Keratinocyte (primary cell): ENCODE data around the gene DOP1A. TPM values are rescaled to one million over a fixed set of nuclear protein-coding genes. Genes with fewer than 3 reads are reported as not detected.

Source experiments
- DNase-seq: peaks from one replicate; pipeline ENCODE4 v3.0.0-alpha.2; 2011; ENCODE audit warnings: low read depth, missing footprints, low spot score
- FAIRE-seq: peaks from 2 replicates; lab custom pipeline; 2011; peaks lifted over from hg19 to GRCh38; lab: Jason Lieb, UNC
- H2AFZ ChIP-seq: 2 replicates; pipeline ENCODE4 v1.6.0; 2012; ENCODE audit warnings: low read length, control low read depth, inconsistent platforms; ENCODE audit not compliant: control insufficient read depth
- H3K27ac ChIP-seq: 2 replicates; pipeline ENCODE4 v1.5.1; 2011; ENCODE audit warnings: low read length; ENCODE audit not compliant: control insufficient read depth, insufficient read depth
- H3K27me3 ChIP-seq: 3 replicates; pipeline ENCODE4 v1.6.0; 2011; ENCODE audit warnings: low read length; ENCODE audit not compliant: control insufficient read depth, insufficient read depth; ENCODE audit errors: extremely low read depth
- H3K36me3 ChIP-seq, 2 experiments: 2 replicates in 1 of 2; 3 replicates in 1 of 2; pipeline ENCODE4 v1.5.1; 2011; ENCODE audit warnings: low read length in 2 of 2, mild to moderate bottlenecking in 1 of 2; ENCODE audit not compliant: control insufficient read depth in 2 of 2, insufficient read depth in 2 of 2; ENCODE audit errors: extremely low read depth in 1 of 2
- H3K4me1 ChIP-seq: 3 replicates; pipeline ENCODE4 v1.5.1; 2011; ENCODE audit warnings: low read length; ENCODE audit not compliant: control insufficient read depth, insufficient read depth; ENCODE audit errors: extremely low read depth
- H3K4me2 ChIP-seq: 3 replicates; pipeline ENCODE4 v1.6.0; 2011; ENCODE audit warnings: low read depth, low read length; ENCODE audit not compliant: control insufficient read depth, insufficient read depth; ENCODE audit errors: extremely low read depth
- H3K4me3 ChIP-seq, 3 experiments: fragments of 200-600 bp in 1 of 3; sonication (generic) in 1 of 3; 2 replicates in 2 of 3; 3 replicates in 1 of 3; pipeline ENCODE4 v1.5.1; 2011 to 2016; ENCODE audit warnings: low read length in 3 of 3, mild to moderate bottlenecking in 3 of 3, control low read depth in 2 of 3, inconsistent platforms in 1 of 3, low read depth in 1 of 3, mixed read lengths in 1 of 3, mixed run types in 1 of 3, moderate library complexity in 1 of 3; ENCODE audit not compliant: control insufficient read depth in 2 of 3, insufficient read depth in 2 of 3; ENCODE audit errors: extremely low read depth in 1 of 3
- H3K79me2 ChIP-seq: 2 replicates; pipeline ENCODE4 v1.6.0; 2012; ENCODE audit warnings: low read length; ENCODE audit not compliant: control insufficient read depth, insufficient read depth
- H3K9ac ChIP-seq: 3 replicates; pipeline ENCODE4 v1.6.0; 2011; ENCODE audit warnings: low read length; ENCODE audit not compliant: control insufficient read depth, insufficient read depth; ENCODE audit errors: extremely low read depth
- H3K9me1 ChIP-seq: 3 replicates; pipeline ENCODE4 v1.6.0; 2011; ENCODE audit warnings: low read length; ENCODE audit not compliant: control insufficient read depth, insufficient read depth; ENCODE audit errors: extremely low read depth
- H3K9me3 ChIP-seq: 2 replicates; pipeline ENCODE4 v1.5.1; 2012; ENCODE audit warnings: low read depth, low read length; ENCODE audit not compliant: control insufficient read depth
- H4K20me1 ChIP-seq: 3 replicates; pipeline ENCODE4 v1.6.0; 2011; ENCODE audit warnings: low read length; ENCODE audit not compliant: control insufficient read depth, insufficient read depth; ENCODE audit errors: extremely low read depth
- CTCF ChIP-seq, 3 experiments: IDR thresholded peaks in 1 of 3; conservative IDR thresholded peaks in 1 of 3; optimal IDR thresholded peaks in 1 of 3; 2 replicates in 2 of 3; 3 replicates in 1 of 3; pipeline versions ENCODE3 to v1.5.1; 2011; ENCODE audit warnings: low read length in 3 of 3, mild to moderate bottlenecking in 3 of 3, moderate library complexity in 2 of 3, control low read depth in 1 of 3, inconsistent platforms in 1 of 3; ENCODE audit not compliant: insufficient read depth in 2 of 3; ENCODE audit errors: extremely low read depth in 1 of 3
- EZH2 ChIP-seq: IDR thresholded peaks from one replicate; pipeline ENCODE4 v1.6.1; 2012; ENCODE audit warnings: inconsistent platforms, mild to moderate bottlenecking, low read length, moderate library complexity
- dilution Hi-C: fragments of 300-500 bp; cut with MboI; formaldehyde crosslinking; loops from one replicate; pipeline ENCODE4 v1.7.0; 2020; ENCODE audit warnings: low sequenced_read_pairs; ENCODE audit not compliant: extremely low pct_ligation_motif_present
- polyA plus RNA-seq, 5 experiments: library from polyadenylated mRNA; depleted of rRNA in 3 of 5; stranded (reverse) in 3 of 5; stranded (forward) in 1 of 5; unstranded in 1 of 5; fragments of >200 nt; gene quantifications; 1 replicate in 1 of 5; 2 replicates in 3 of 5; 3 replicates in 1 of 5; pipeline versions ENCODE4 v1.2.1 to v1.2.3, GENCODE V29; 2011 to 2012; ENCODE audit warnings: missing spikeins in 2 of 5, low read depth in 1 of 5, low replicate concordance in 1 of 5

Gene DOP1A
- polyA plus RNA-seq, 1 donor (not counting 4 experiments of a cell fraction or from before 2014, with no cell fraction given): 14.1 TPM

DNA sequence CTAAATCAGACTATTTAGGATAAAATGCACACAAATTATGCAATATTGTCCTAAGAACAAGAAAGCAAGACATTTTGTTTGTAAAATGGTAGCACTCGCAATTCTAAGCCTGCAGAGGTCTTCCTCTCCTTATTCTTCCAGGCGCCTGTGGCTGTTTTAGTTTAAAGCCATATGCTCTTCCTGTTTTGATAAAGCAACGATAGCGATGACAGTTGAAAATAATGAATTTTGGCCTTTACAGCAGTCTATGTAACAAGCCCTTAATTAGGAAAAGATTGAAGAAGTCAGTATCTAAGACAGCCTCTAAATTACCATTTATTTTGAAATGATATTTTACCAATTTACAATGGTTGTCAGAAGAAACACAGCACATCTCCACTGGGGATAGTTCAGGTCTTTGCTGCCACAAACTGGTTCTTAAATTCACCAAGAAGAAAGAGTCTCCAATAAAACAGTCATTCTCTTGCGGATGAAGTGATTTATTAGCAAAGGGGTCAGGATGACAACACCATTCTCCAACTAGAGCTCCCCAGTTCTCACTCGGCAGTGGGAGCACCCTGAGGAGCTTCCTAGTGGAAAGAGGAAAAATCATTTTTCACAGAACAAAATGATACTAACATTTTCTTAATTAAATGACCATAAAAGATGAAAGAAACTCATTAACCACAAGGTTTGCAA is 23.2 kb upstream of the DOP1A start:
- Histone ChIP-seq H3K9me1 (no peaks in the 10 kb centered on the region), H3K4me1 (no peaks in the 10 kb centered on the region), H3K27me3 (no peaks in the 10 kb centered on the region), H3K79me2 (no peaks in the 10 kb centered on the region), H2AFZ (no peak overlapping the region), H4K20me1 (no peaks in the 10 kb centered on the region), H3K9me3 (no peaks in the 10 kb centered on the region), H3K4me3 (no peak overlapping the region), H3K4me2 (no peak overlapping the region), H3K36me3 (no peaks in the 10 kb centered on the region), H3K27ac (no peak overlapping the region), H3K9ac (no peak overlapping the region)
- TF ChIP-seq CTCF (optimal IDR thresholded peaks at IDR 0.05 in 1 of 3, IDR thresholded peaks at IDR 0.05 in 1 of 3, conservative IDR thresholded peaks at IDR 0.05 in 1 of 3; ENCODE audit: extremely low read depth in 1 of 3, insufficient read depth in 2 of 3, low read length in 3 of 3): no peak
- no peak for TF ChIP-seq EZH2
- dilution Hi-C loops: no loop called here
- FAIRE-seq (no peak), DNase-seq (no peak)

GRCh38 chr6:83047065-83047754 is 20.3 kb upstream of the DOP1A start:
- Histone ChIP-seq H2AFZ (no peak overlapping the region), H4K20me1 (no peaks in the 10 kb centered on the region), H3K9me3 (no peaks in the 10 kb centered on the region), H3K4me2 (no peak overlapping the region), H3K36me3 (no peaks in the 10 kb centered on the region), H3K79me2 (no peaks in the 10 kb centered on the region), H3K4me1 (peaks cover 4% of the 10 kb centered on the region), H3K4me3 (no peak overlapping the region), H3K9me1 (no peaks in the 10 kb centered on the region), H3K9ac (no peak overlapping the region), H3K27ac (no peak overlapping the region), H3K27me3 (no peaks in the 10 kb centered on the region)
- dilution Hi-C loops: no loop called here
- TF ChIP-seq CTCF (optimal IDR thresholded peaks at IDR 0.05 in 1 of 3, IDR thresholded peaks at IDR 0.05 in 1 of 3, conservative IDR thresholded peaks at IDR 0.05 in 1 of 3; ENCODE audit: extremely low read depth in 1 of 3, insufficient read depth in 2 of 3, low read length in 3 of 3): no peak
- TF ChIP-seq EZH2: no peak
- no peak for DNase-seq
- FAIRE-seq: no peak
